Natural killer cell (primary cell): ENCODE results near the gene ADGRB3. TPM values are rescaled to one million over a fixed set of nuclear protein-coding genes. Genes with fewer than 3 reads are reported as not detected.

Experiments
- ATAC-seq, 3 donors: fragments of 150-1000 bp in 2 of 3; fragments of 200-7000 bp in 1 of 3; cut with Tn5 transposase; 1 replicate in 1 of 3; 2 replicates in 2 of 3; pipeline ENCODE4 v1.10.0; 2021; ENCODE audit warnings: mild to moderate bottlenecking in 2 of 3, moderate library complexity in 2 of 3
- DNase-seq, 2 donors: peaks; one replicate each; pipeline versions ENCODE4 v3.0.0 to v3.0.0-alpha.2; 2013 to 2021; ENCODE audit warnings: mixed read lengths in 1 of 2
- H3K27ac ChIP-seq: one replicate; pipeline ENCODE4 v1.5.1; 2013; ENCODE audit warnings: mild to moderate bottlenecking, low read length
- H3K27me3 ChIP-seq: one replicate; pipeline ENCODE4 v1.6.1; 2013; ENCODE audit warnings: low read length; ENCODE audit not compliant: control insufficient read depth, insufficient read depth
- H3K36me3 ChIP-seq: one replicate; pipeline ENCODE4 v1.6.1; 2013; ENCODE audit warnings: low read length; ENCODE audit not compliant: control insufficient read depth, insufficient read depth
- H3K4me1 ChIP-seq: one replicate; pipeline ENCODE4 v1.6.1; 2013; ENCODE audit warnings: low read length; ENCODE audit not compliant: control insufficient read depth, insufficient read depth
- H3K4me3 ChIP-seq: one replicate; pipeline ENCODE4 v1.5.1; 2013; ENCODE audit warnings: low read length
- H3K9me3 ChIP-seq: one replicate; pipeline ENCODE4 v1.6.1; 2013; ENCODE audit warnings: low read length; ENCODE audit not compliant: control insufficient read depth, insufficient read depth
- H3K27ac Mint-ChIP-seq, 2 donors: one replicate each; pipeline ENCODE4 v1.8.0; 2022; ENCODE audit warnings: mild to moderate bottlenecking in 2 of 2, mixed read lengths in 2 of 2, moderate library complexity in 1 of 2
- H3K27me3 Mint-ChIP-seq, 2 donors: one replicate each; pipeline ENCODE4 v1.8.0; 2022; ENCODE audit warnings: low read depth in 2 of 2, mixed read lengths in 2 of 2
- H3K36me3 Mint-ChIP-seq: one replicate; pipeline ENCODE4 v1.8.0; 2022; ENCODE audit warnings: mixed read lengths
- H3K4me1 Mint-ChIP-seq, 2 donors: one replicate each; pipeline ENCODE4 v1.8.0; 2022; ENCODE audit warnings: mixed read lengths in 2 of 2
- H3K4me3 Mint-ChIP-seq: one replicate; pipeline ENCODE4 v1.8.0; 2022; ENCODE audit warnings: mild to moderate bottlenecking, moderate library complexity, mixed read lengths
- H3K9me3 Mint-ChIP-seq, 2 donors: one replicate each; pipeline ENCODE4 v1.8.0; 2022; ENCODE audit warnings: mixed read lengths in 2 of 2
- CTCF ChIP-seq: fragments of 200-600 bp; IDR thresholded peaks from one replicate; pipeline ENCODE4 v1.8.0; 2022; ENCODE audit warnings: antibody characterized with exemption
- WGBS: methylation state at CpG from one replicate; pipeline ENCODE4 v1.1.7; 2013; ENCODE audit warnings: missing lambda C conversion rate; ENCODE audit not compliant: insufficient coverage; 5-methylcytosine and 5-hydroxymethylcytosine counted together
- intact Hi-C: fragments of 100-400 bp; cut with micrococcal nuclease; formaldehyde crosslinking; loops from one replicate; pipeline ENCODE4 v1.14.2; 2022
- total RNA-seq, 4 donors: library from RNA; stranded (reverse); fragments of 120-200 nt in 1 of 4; gene quantifications; one replicate each; pipeline versions ENCODE4 v1.2.3 to v1.2.4, GENCODE V29; 2013 to 2022

The ADGRB3 gene
- total RNA-seq, 3 donors from 2014 or later (not counting 1 experiment from before 2014, with no cell fraction given) = not detected

- H3K36me3 ChIP-seq = no peaks in the 10 kb centered on the region
- peak overlapping the region; percentile 25 for H3K4me3 ChIP-seq
- H3K27ac ChIP-seq = no peak overlapping the region
- peaks cover 7 to 8% of the 10 kb centered on the region in 2 donors for H3K9me3 Mint-ChIP-seq
- H3K36me3 Mint-ChIP-seq = no peaks in the 10 kb centered on the region
- H3K9me3 ChIP-seq = no peaks in the 10 kb centered on the region
- intact Hi-C loops = no loop called here
- ATAC-seq (peak in 2 of 3 donors; percentile 17), DNase-seq (no peak)
- peaks cover 16% of the 10 kb centered on the region for H3K27me3 ChIP-seq
- peaks cover 17% of the 10 kb centered on the region for H3K4me1 ChIP-seq
- peaks cover 22 to 32% of the 10 kb centered on the region in 2 donors for H3K27me3 Mint-ChIP-seq
- H3K27ac Mint-ChIP-seq = peak overlapping the region in 1 of 2 donors; percentile 18
- no peak for TF ChIP-seq CTCF
- peaks cover 26 to 28% of the 10 kb centered on the region in 2 donors for H3K4me1 Mint-ChIP-seq
- 3% methylated on average over 23 of the region's 23 CpGs for WGBS
- peak overlapping the region; percentile 79 for H3K4me3 Mint-ChIP-seq
These were observed 933 bp upstream of the ADGRB3 start for GRCh38 chr6:68633972-68634725.

- intact Hi-C loops = no loop called here
- WGBS = 20% methylated on average over 2 of the region's 15 CpGs
These were observed 277 bp downstream of the ADGRB3 start for GRCh38 chr6:68635412-68635705.

GRCh38 chr6:68635706-68636513 lies 828 bp downstream of the ADGRB3 start:
- H3K9me3 Mint-ChIP-seq = peaks cover 0 to 4% of the 10 kb centered on the region in 2 donors
- H3K27ac ChIP-seq = no peak overlapping the region
- peaks cover 26 to 32% of the 10 kb centered on the region in 2 donors for H3K27me3 Mint-ChIP-seq
- ATAC-seq = no peak
- intact Hi-C loops = no loop called here
- no peaks in the 10 kb centered on the region for H3K36me3 ChIP-seq
- TF ChIP-seq CTCF = no peak
- WGBS = 1% methylated on average over 18 of the region's 24 CpGs
- DNase-seq = no peak
- peak overlapping the region; percentile 25 for H3K4me3 ChIP-seq
- no peaks in the 10 kb centered on the region for H3K9me3 ChIP-seq
- peaks cover 17% of the 10 kb centered on the region for H3K4me1 ChIP-seq
- peaks cover 16% of the 10 kb centered on the region for H3K27me3 ChIP-seq
- no peaks in the 10 kb centered on the region for H3K36me3 Mint-ChIP-seq
- H3K4me1 Mint-ChIP-seq = peaks cover 28 to 33% of the 10 kb centered on the region in 2 donors
- peak overlapping the region in 1 of 2 donors; percentile 37 for H3K27ac Mint-ChIP-seq
- peak overlapping the region; percentile 75 for H3K4me3 Mint-ChIP-seq

More at GRCh38 chr6:68635412-68635705, 277 bp downstream of the ADGRB3 start:
- H3K27ac ChIP-seq = no peak overlapping the region
- DNase-seq (no peak), ATAC-seq (peak in 1 of 3 donors; percentile 9)
- peak overlapping the region; percentile 25 for H3K4me3 ChIP-seq
- Mint-ChIP-seq H3K27ac (no peak overlapping the region), H3K27me3 (peaks cover 26 to 32% of the 10 kb centered on the region in 2 donors), H3K4me3 (peak overlapping the region; percentile 75), H3K4me1 (peaks cover 28 to 33% of the 10 kb centered on the region in 2 donors), H3K9me3 (peaks cover 2 to 6% of the 10 kb centered on the region in 2 donors), H3K36me3 (no peaks in the 10 kb centered on the region)
- H3K36me3 ChIP-seq = no peaks in the 10 kb centered on the region
- peaks cover 16% of the 10 kb centered on the region for H3K27me3 ChIP-seq
- TF ChIP-seq CTCF = no peak
- peaks cover 17% of the 10 kb centered on the region for H3K4me1 ChIP-seq
- no peaks in the 10 kb centered on the region for H3K9me3 ChIP-seq
